HepG2 (cell line): ENCODE results near the gene ALK. TPM values are rescaled to one million over a fixed set of nuclear protein-coding genes. Genes with fewer than 3 reads are reported as not detected.

ENCODE experiments used
- ATRX ChIP-seq: sonication (generic); formaldehyde crosslinking; IDR thresholded peaks from 2 replicates; pipeline ENCODE4 v1.4.0; 2020; ENCODE audit warnings: missing genetic modification reagents, borderline replicate concordance
- DZIP1 ChIP-seq: sonication (generic); formaldehyde crosslinking; IDR thresholded peaks from 2 replicates; pipeline ENCODE4 v1.5.0; 2020; ENCODE audit warnings: mild to moderate bottlenecking, missing genetic modification reagents
- FOXP1 ChIP-seq, 2 experiments: fragments of 450-650 bp in 1 of 2; IDR thresholded peaks; 2 replicates each; pipeline ENCODE4 v1.6.1; 2017 to 2018; ENCODE audit warnings: antibody characterized with exemption in 1 of 2
- RBFOX2 ChIP-seq: fragments of 200-400 bp; formaldehyde crosslinking; IDR thresholded peaks from 2 replicates; pipeline ENCODE4 v1.6.1; 2017; ENCODE audit warnings: low read depth, mild to moderate bottlenecking, low read length
- RBM22 ChIP-seq: fragments of 200-400 bp; formaldehyde crosslinking; optimal IDR thresholded peaks from 2 replicates; pipeline ENCODE3; 2017; ENCODE audit warnings: mild to moderate bottlenecking, low read length, moderate library complexity
- THAP11 ChIP-seq: IDR thresholded peaks from 2 replicates; pipeline ENCODE4 v1.6.1; 2016; ENCODE audit warnings: missing biosample characterization, missing genetic modification reagents
- ZNF138 ChIP-seq: sonication (generic); formaldehyde crosslinking; IDR thresholded peaks from 2 replicates; pipeline ENCODE4 v1.5.0; 2020; ENCODE audit warnings: mild to moderate bottlenecking, low read depth, missing genetic modification reagents
- ZNF17 ChIP-seq: sonication (generic); formaldehyde crosslinking; IDR thresholded peaks from 2 replicates; pipeline ENCODE4 v1.5.0; 2020; ENCODE audit warnings: mild to moderate bottlenecking, missing genetic modification reagents
- ZNF18 ChIP-seq: sonication (generic); formaldehyde crosslinking; IDR thresholded peaks from 2 replicates; pipeline ENCODE4 v1.8.0; 2022; ENCODE audit warnings: mild to moderate bottlenecking, missing genetic modification reagents; ENCODE audit not compliant: insufficient replicate concordance
- ZNF230 ChIP-seq: sonication (generic); formaldehyde crosslinking; IDR thresholded peaks from 2 replicates; pipeline ENCODE4 v1.4.0; 2020; ENCODE audit warnings: mild to moderate bottlenecking, missing genetic modification reagents
- ZNF83 ChIP-seq: sonication (generic); formaldehyde crosslinking; IDR thresholded peaks from 2 replicates; pipeline ENCODE4 v1.4.0; 2020; ENCODE audit warnings: missing genetic modification reagents, mild to moderate bottlenecking, borderline replicate concordance
- ZNF841 ChIP-seq: sonication (generic); formaldehyde crosslinking; IDR thresholded peaks from 2 replicates; pipeline ENCODE4 v1.8.1; 2023; ENCODE audit warnings: missing genetic modification reagents, borderline replicate concordance
- polyA plus RNA-seq, 8 experiments: library from polyadenylated mRNA; depleted of rRNA in 3 of 8; stranded (reverse) in 7 of 8; unstranded in 1 of 8; fragments of >200 nt; fragmentation: Illumina TruSeq in 4 of 8; extraction: Trizol in 4 of 8; gene quantifications; 2 replicates each; pipeline versions ENCODE4 v1.2.1 to v1.2.3, GENCODE V29; 2011 to 2016; ENCODE audit warnings: low read depth in 4 of 8, missing spikeins in 1 of 8, mixed read lengths in 1 of 8; ENCODE audit not compliant: insufficient read depth in 1 of 8
- total RNA-seq, 5 experiments: library from RNA; depleted of rRNA; stranded (reverse); fragments of >200 nt; fragmentation: Illumina TruSeq; extraction: Trizol; gene quantifications; 2 replicates each; pipeline ENCODE4 v1.2.3, GENCODE V29; 2016; ENCODE audit warnings: low read depth in 1 of 5

Gene ALK
- total and polyA plus RNA-seq, 2 of the 13 experiments (the other 11 are each of a cell fraction or from before 2014, with no cell fraction given), result not detected

GRCh38 chr2:29643196-29643595 lies 278.2 kb downstream of the ALK start (continued):
- no peak for TF ChIP-seq ZNF17
- TF ChIP-seq ZNF230 (CRISPR knock-in tag), result no peak
- TF ChIP-seq ZNF138, result no peak
- no peak for TF ChIP-seq ZNF841 (CRISPR knock-in tag)
- TF ChIP-seq RBM22, result no peak
- no peak for TF ChIP-seq ZNF18 (CRISPR knock-in tag)
- no peak for TF ChIP-seq ZNF83 (CRISPR knock-in tag)
- TF ChIP-seq THAP11, result no peak
- no peak for TF ChIP-seq FOXP1 (IDR thresholded peaks at IDR 0.05)
- TF ChIP-seq FOXP1 (CRISPR knock-in tag; IDR thresholded peaks at IDR 0.05), result no peak
- TF ChIP-seq ATRX (CRISPR knock-in tag), result no peak
- no peak for TF ChIP-seq DZIP1 (CRISPR knock-in tag)
- no peak for TF ChIP-seq RBFOX2
